ENCODE measurements around the gene TCAP. TPM values are rescaled to one million over a fixed set of nuclear protein-coding genes. Genes with fewer than 3 reads are reported as not detected.

The TCAP gene
- total and polyA plus RNA-seq, 10 donors = 1.5 to 3.2 (median 2.2) TPM

DNA sequence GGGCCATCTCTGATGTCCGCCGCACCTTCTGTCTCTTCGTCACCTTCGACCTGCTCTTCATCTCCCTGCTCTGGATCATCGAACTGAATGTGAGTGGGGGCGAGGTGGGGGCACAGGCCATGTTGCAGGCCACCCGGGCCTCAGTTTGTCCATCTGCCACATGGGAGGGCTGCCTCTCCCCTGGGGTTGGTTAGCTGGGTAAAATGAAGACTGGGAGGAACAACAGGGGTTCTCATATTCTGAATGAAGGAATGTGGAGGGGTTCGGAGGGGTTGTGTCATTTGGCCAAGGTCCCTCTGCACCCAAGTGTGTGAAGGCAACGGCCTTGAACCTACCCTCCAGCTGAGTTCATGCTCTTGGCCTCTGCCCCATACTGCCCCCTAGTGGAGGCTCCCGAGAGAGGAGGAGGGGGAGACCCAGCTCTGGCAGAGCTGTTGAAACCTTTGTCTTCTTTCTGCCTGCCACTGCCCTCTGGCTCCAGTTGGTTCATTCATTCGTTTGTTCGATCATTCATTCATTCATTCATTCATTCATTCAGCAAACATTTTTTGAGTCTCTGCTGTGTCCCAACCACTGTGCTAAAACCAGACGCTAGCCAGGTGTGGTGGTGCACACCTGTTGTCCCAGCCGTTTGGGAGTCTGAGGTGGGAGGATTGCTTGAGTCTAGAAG, 11.4 kb upstream of the TCAP start:
- DNase-seq = peak; percentile 90
- TF ChIP-seq POLR2A (IDR thresholded peaks at IDR 0.05) = no peak
- TF ChIP-seq, protein P1, sequence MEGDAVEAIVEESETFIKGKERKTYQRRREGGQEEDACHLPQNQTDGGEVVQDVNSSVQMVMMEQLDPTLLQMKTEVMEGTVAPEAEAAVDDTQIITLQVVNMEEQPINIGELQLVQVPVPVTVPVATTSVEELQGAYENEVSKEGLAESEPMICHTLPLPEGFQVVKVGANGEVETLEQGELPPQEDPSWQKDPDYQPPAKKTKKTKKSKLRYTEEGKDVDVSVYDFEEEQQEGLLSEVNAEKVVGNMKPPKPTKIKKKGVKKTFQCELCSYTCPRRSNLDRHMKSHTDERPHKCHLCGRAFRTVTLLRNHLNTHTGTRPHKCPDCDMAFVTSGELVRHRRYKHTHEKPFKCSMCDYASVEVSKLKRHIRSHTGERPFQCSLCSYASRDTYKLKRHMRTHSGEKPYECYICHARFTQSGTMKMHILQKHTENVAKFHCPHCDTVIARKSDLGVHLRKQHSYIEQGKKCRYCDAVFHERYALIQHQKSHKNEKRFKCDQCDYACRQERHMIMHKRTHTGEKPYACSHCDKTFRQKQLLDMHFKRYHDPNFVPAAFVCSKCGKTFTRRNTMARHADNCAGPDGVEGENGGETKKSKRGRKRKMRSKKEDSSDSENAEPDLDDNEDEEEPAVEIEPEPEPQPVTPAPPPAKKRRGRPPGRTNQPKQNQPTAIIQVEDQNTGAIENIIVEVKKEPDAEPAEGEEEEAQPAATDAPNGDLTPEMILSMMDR (IDR thresholded peaks at IDR 0.05 in 8 of 11, conservative IDR thresholded peaks at IDR 0.05 in 3 of 11) = peak; percentile 32 to 87 (median 76)
- Histone ChIP-seq H3K4me1 (peaks cover 0 to 78% (median 24%) of the 10 kb centered on the region in 6 donors), H3K27ac (no peak overlapping the region), H3K27me3 (replicated peaks in 1 of 7) (no peaks in the 10 kb centered on the region), H3K9me3 (no peaks in the 10 kb centered on the region), H3K4me3 (no peak overlapping the region), H3K36me3 (peaks cover 3 to 88% (median 28%) of the 10 kb centered on the region in 6 donors)
- WGBS, 5 donors = 68 to 74% (median 70%) methylated on average over 14 of the region's 14 CpGs
- intact Hi-C loops (cut with DNase I; ENCODE audit: low total_unique reads) = no loop called here

GRCh38 chr17:39655105-39655504, 10.0 kb upstream of the TCAP start:
- Histone ChIP-seq H3K27me3 (replicated peaks in 1 of 7) (no peaks in the 10 kb centered on the region), H3K27ac (no peak overlapping the region), H3K36me3 (peaks cover 3 to 89% (median 37%) of the 10 kb centered on the region in 6 donors), H3K4me1 (peaks cover 0 to 81% (median 31%) of the 10 kb centered on the region in 6 donors), H3K9me3 (no peaks in the 10 kb centered on the region), H3K4me3 (no peak overlapping the region)
- no peak for DNase-seq
- 85 to 93% (median 92%) methylated on average over 2 of the region's 2 CpGs for WGBS, 5 donors
- intact Hi-C loops (cut with DNase I; ENCODE audit: low total_unique reads) = no loop called here
- TF ChIP-seq POLR2AphosphoS5 (IDR thresholded peaks at IDR 0.05) (no peak), POLR2A (IDR thresholded peaks at IDR 0.05) (no peak)
- TF ChIP-seq, protein P1 (IDR thresholded peaks at IDR 0.05 in 8 of 11, conservative IDR thresholded peaks at IDR 0.05 in 3 of 11) = no peak

DNA sequence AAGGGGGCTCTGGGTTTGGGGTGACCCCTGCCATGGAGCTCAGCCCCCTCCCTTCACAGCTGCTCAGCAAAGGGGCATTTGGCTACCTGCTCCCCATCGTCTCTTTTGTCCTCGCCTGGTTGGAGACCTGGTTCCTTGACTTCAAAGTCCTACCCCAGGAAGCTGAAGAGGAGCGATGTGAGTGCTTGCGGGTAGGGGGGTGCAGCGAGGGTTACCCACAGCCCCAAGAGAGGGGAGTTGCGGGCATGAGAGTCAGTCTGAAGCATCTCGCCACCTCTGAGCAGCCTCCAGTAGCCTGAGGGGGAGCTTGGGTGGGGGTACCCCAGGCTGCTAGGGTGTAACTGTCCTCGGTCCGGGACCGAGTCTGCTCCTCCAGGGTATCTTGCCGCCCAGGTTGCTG, 6.8 kb upstream of the TCAP start:
- Histone ChIP-seq H3K4me1 (peaks cover 0 to 81% (median 30%) of the 10 kb centered on the region in 6 donors), H3K27me3 (replicated peaks in 1 of 7) (no peaks in the 10 kb centered on the region), H3K36me3 (peaks cover 3 to 100% (median 68%) of the 10 kb centered on the region in 6 donors), H3K4me3 (no peak overlapping the region), H3K9me3 (no peaks in the 10 kb centered on the region), H3K27ac (peak overlapping the region in 3 of 8 donors; percentile 76 to 85 (median 76))
- WGBS, 5 donors = 74 to 93% (median 85%) methylated on average over 6 to 11 of the region's 11 CpGs
- DNase-seq = peak; percentile 56
- intact Hi-C loops (cut with DNase I; ENCODE audit: low total_unique reads) = no loop called here
- TF ChIP-seq, protein P1 (IDR thresholded peaks at IDR 0.05 in 8 of 11, conservative IDR thresholded peaks at IDR 0.05 in 3 of 11) = no peak
- TF ChIP-seq POLR2A (IDR thresholded peaks at IDR 0.05) (no peak), POLR2AphosphoS5 (IDR thresholded peaks at IDR 0.05) (no peak)

DNA sequence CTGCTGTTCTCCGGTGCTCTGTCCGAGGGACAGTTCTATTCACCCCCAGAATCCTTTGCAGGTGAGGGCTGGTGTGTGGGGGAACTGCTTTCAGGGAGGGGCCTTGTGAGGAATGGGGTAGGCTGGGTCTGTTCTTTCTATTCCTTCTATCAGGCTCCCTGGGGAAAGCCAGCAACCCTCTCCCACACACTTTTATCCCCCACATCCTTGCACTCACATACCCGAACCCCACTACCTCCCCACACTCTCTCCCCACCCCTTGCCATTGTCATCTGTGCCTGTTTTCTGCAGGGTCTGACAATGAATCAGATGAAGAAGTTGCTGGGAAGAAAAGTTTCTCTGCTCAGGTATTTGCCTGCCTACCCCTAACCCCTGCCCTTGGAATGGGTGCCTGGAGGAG, 6.4 kb upstream of the TCAP start:
- Histone ChIP-seq H3K27me3 (replicated peaks in 1 of 7) (no peaks in the 10 kb centered on the region), H3K4me1 (peaks cover 0 to 78% (median 28%) of the 10 kb centered on the region in 6 donors), H3K36me3 (peaks cover 3 to 100% (median 68%) of the 10 kb centered on the region in 6 donors), H3K27ac (peak overlapping the region in 6 of 8 donors; percentile 20 to 85 (median 70)), H3K9me3 (no peaks in the 10 kb centered on the region), H3K4me3 (no peak overlapping the region)
- 81 to 96% (median 86%) methylated on average over 3 of the region's 3 CpGs for WGBS, 5 donors
- no peak for TF ChIP-seq POLR2A (IDR thresholded peaks at IDR 0.05)
- TF ChIP-seq POLR2AphosphoS5 (IDR thresholded peaks at IDR 0.05) = no peak
- TF ChIP-seq, protein P1 (IDR thresholded peaks at IDR 0.05 in 8 of 11, conservative IDR thresholded peaks at IDR 0.05 in 3 of 11) = no peak
- DNase-seq = no peak
- intact Hi-C loops (cut with DNase I; ENCODE audit: low total_unique reads) = no loop called here

Data from spleen (tissue), 11 donors.